CD4-positive, CD25-positive, alpha-beta regulatory T cell (primary cell): ENCODE measurements around the gene EPX. TPM values are rescaled to one million over a fixed set of nuclear protein-coding genes. Genes with fewer than 3 reads are reported as not detected.
"Not testable (repeated sequence)": the region's sequence is repeated elsewhere in the genome, so short reads cannot be mapped to it uniquely, and the experiment has no call there.

Experiments used
- ATAC-seq, 2 donors: fragments of 150-1000 bp; cut with Tn5 transposase; one replicate each; pipeline ENCODE4 v1.10.0; 2021; ENCODE audit warnings: low read depth in 2 of 2, moderate number of reproducible peaks in 2 of 2, moderate library complexity in 1 of 2
- DNase-seq, 3 donors: peaks; one replicate each; pipeline versions ENCODE4 v3.0.0 to v3.0.0-alpha.2; 2012 to 2022; ENCODE audit warnings: mixed read lengths in 1 of 3
- H3K27ac ChIP-seq: one replicate; pipeline ENCODE4 v1.7.0; 2013; ENCODE audit warnings: mild to moderate bottlenecking, low read length; ENCODE audit not compliant: insufficient read depth, poor library complexity, severe bottlenecking
- H3K27me3 ChIP-seq: one replicate; pipeline ENCODE4 v1.7.0; 2013; ENCODE audit warnings: low read length; ENCODE audit not compliant: control insufficient read depth, insufficient read depth
- H3K36me3 ChIP-seq: one replicate; pipeline ENCODE4 v1.7.0; 2013; ENCODE audit warnings: mild to moderate bottlenecking, low read length, moderate library complexity; ENCODE audit not compliant: control insufficient read depth, insufficient read depth
- H3K4me1 ChIP-seq: 2 replicates; pipeline ENCODE4 v1.7.0; 2013; ENCODE audit warnings: mild to moderate bottlenecking, low read length; ENCODE audit not compliant: insufficient read depth, control insufficient read depth, poor library complexity, severe bottlenecking
- H3K4me3 ChIP-seq: one replicate; pipeline ENCODE4 v1.7.0; 2013; ENCODE audit warnings: low read depth, mild to moderate bottlenecking, low read length, moderate library complexity
- H3K9me3 ChIP-seq, 2 experiments: 1 replicate in 1 of 2; 2 replicates in 1 of 2; pipeline ENCODE4 v1.7.0; 2013; ENCODE audit warnings: low read length in 2 of 2, mild to moderate bottlenecking in 1 of 2, moderate library complexity in 1 of 2; ENCODE audit not compliant: control insufficient read depth in 2 of 2
- H3K27ac Mint-ChIP-seq, 3 donors: one replicate each; pipeline ENCODE4 v1.8.0; 2020 to 2022; ENCODE audit warnings: mild to moderate bottlenecking in 3 of 3, mixed read lengths in 3 of 3, moderate library complexity in 2 of 3
- H3K27me3 Mint-ChIP-seq: one replicate; pipeline ENCODE4 v1.8.0; 2022; ENCODE audit warnings: mild to moderate bottlenecking, mixed read lengths
- H3K36me3 Mint-ChIP-seq: one replicate; pipeline ENCODE4 v1.8.0; 2020; ENCODE audit warnings: mixed read lengths
- H3K4me1 Mint-ChIP-seq, 4 donors: one replicate each; pipeline ENCODE4 v1.8.0; 2020 to 2022; ENCODE audit warnings: mixed read lengths in 4 of 4, mild to moderate bottlenecking in 1 of 4
- H3K4me3 Mint-ChIP-seq, 4 donors: one replicate each; pipeline ENCODE4 v1.8.0; 2020 to 2022; ENCODE audit warnings: mild to moderate bottlenecking in 4 of 4, mixed read lengths in 4 of 4, moderate library complexity in 3 of 4
- H3K9me3 Mint-ChIP-seq, 7 donors: one replicate each; pipeline ENCODE4 v1.8.0; 2020 to 2022; ENCODE audit warnings: mixed read lengths in 7 of 7, mild to moderate bottlenecking in 3 of 7, moderate library complexity in 2 of 7
- polyA plus RNA-seq, 4 donors: library from polyadenylated mRNA; unstranded; fragments of 300-500 nt; fragmentation: Illumina TruSeq; gene quantifications; one replicate each; pipeline ENCODE4 v1.2.3, GENCODE V29; 2021
- total RNA-seq: library from RNA; stranded (reverse); gene quantifications from one replicate; pipeline ENCODE4 v1.2.3, GENCODE V29; 2022

The EPX gene
- total RNA-seq (not detected), polyA plus RNA-seq (not detected)

GRCh38 chr17:58192612-58193011 is at the start of gene EPX:
Gene EPX (plus strand): TSS chr17:58192726. CDS start chr17:58192847, 121 bp downstream.
- no peaks in the 10 kb centered on the region for H3K9me3 Mint-ChIP-seq
- peaks cover 15% of the 10 kb centered on the region for H3K27me3 Mint-ChIP-seq
- H3K27ac ChIP-seq: no peak within 1 kb of the TSS
- ATAC-seq (no peak), DNase-seq (no peak)
- no peaks in the 10 kb centered on the region for H3K9me3 ChIP-seq
- no peaks in the 10 kb centered on the region for H3K36me3 Mint-ChIP-seq
- peaks cover 0 to 5% (median 2%) of the 10 kb centered on the region in 4 donors for H3K4me1 Mint-ChIP-seq
- H3K27ac Mint-ChIP-seq: no peak within 1 kb of the TSS
- H3K4me1 ChIP-seq: no peaks in the 10 kb centered on the region
- no peak within 1 kb of the TSS for H3K4me3 ChIP-seq
- no peaks in the 10 kb centered on the region for H3K36me3 ChIP-seq
- H3K4me3 Mint-ChIP-seq: no peak within 1 kb of the TSS
- H3K27me3 ChIP-seq: no peaks in the 10 kb centered on the region

DNA sequence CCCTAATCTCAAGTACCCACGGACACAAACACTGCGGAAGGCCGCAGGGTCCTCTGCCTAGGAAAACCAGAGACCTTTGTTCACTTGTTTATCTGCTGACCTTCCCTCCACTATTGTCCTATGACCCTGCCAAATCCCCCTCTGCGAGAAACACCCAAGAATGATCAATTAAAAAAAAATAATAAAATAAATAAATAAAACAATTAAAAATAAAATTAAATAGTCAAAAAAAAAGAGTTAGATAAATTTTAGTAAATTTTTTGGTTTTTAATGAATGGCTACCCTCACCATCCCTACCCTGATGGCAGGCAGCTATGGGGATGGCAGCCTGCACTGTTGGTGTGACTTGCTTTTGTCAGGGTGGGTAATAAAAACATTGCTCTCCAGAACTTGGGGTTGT is 49.2 kb upstream of the EPX start:
- H3K4me3 Mint-ChIP-seq: not testable (repeated sequence)
- H3K27me3 Mint-ChIP-seq: peaks cover 64% of the 10 kb centered on the region

GRCh38 chr17:58144801-58145200 is 47.7 kb upstream of the EPX start:
- Mint-ChIP-seq H3K36me3 (peaks cover 14% of the 10 kb centered on the region), H3K9me3 (peaks cover 0 to 36% (median 14%) of the 10 kb centered on the region in 7 donors), H3K4me3 (no peak overlapping the region), H3K4me1 (peaks cover 13 to 19% (median 17%) of the 10 kb centered on the region in 4 donors), H3K27ac (no peak overlapping the region), H3K27me3 (peaks cover 64% of the 10 kb centered on the region)
- no peaks in the 10 kb centered on the region for H3K36me3 ChIP-seq
- peaks cover 12% of the 10 kb centered on the region for H3K27me3 ChIP-seq
- H3K4me3 ChIP-seq: no peak overlapping the region
- ATAC-seq (no peak), DNase-seq (no peak)
- no peaks in the 10 kb centered on the region for H3K4me1 ChIP-seq
- peaks cover 33 to 38% of the 10 kb centered on the region in 2 experiments for H3K9me3 ChIP-seq
- H3K27ac ChIP-seq: no peak overlapping the region

More for the DNA sequence above, 49.2 kb upstream of the EPX start:
- not testable (repeated sequence) for H3K27ac Mint-ChIP-seq, H3K27ac ChIP-seq, H3K4me1 ChIP-seq, H3K36me3 ChIP-seq, DNase-seq, ATAC-seq, H3K4me3 ChIP-seq
- H3K9me3 Mint-ChIP-seq: peaks cover 0 to 36% (median 14%) of the 10 kb centered on the region in 7 donors
- H3K4me1 Mint-ChIP-seq: peaks cover 8 to 19% (median 12%) of the 10 kb centered on the region in 4 donors
- peaks cover 12% of the 10 kb centered on the region for H3K27me3 ChIP-seq
- H3K9me3 ChIP-seq: peaks cover 33 to 38% of the 10 kb centered on the region in 2 experiments
- H3K36me3 Mint-ChIP-seq: peaks cover 14% of the 10 kb centered on the region

GRCh38 chr17:58147930-58148434 is 44.5 kb upstream of the EPX start, which contains the start of gene OR4D1:
Gene OR4D1 (plus strand): TSS chr17:58148384. CDS start chr17:58155154, 6,770 bp downstream.
- peaks cover 14% of the 10 kb centered on the region for H3K36me3 Mint-ChIP-seq
- H3K27ac ChIP-seq: no peak within 1 kb of the TSS
- H3K9me3 ChIP-seq: peaks cover 33 to 38% of the 10 kb centered on the region in 2 experiments
- peak within 1 kb of the TSS in 1 of 4 donors; percentile 55 for H3K4me3 Mint-ChIP-seq
- peaks cover 15 to 42% (median 27%) of the 10 kb centered on the region in 4 donors for H3K4me1 Mint-ChIP-seq
- no peak for DNase-seq
- no peak for ATAC-seq
- H3K27me3 Mint-ChIP-seq: peaks cover 68% of the 10 kb centered on the region
- peaks cover 0 to 34% (median 12%) of the 10 kb centered on the region in 7 donors for H3K9me3 Mint-ChIP-seq
- peaks cover 13% of the 10 kb centered on the region for H3K27me3 ChIP-seq
- H3K36me3 ChIP-seq: no peaks in the 10 kb centered on the region
- H3K4me3 ChIP-seq: no peak within 1 kb of the TSS
- peaks cover 13% of the 10 kb centered on the region for H3K4me1 ChIP-seq
- H3K27ac Mint-ChIP-seq: peak within 1 kb of the TSS in 1 of 3 donors; percentile 6

GRCh38 chr17:58148609-58149008 is 43.9 kb upstream of the EPX start:
- Histone ChIP-seq H3K36me3 (no peaks in the 10 kb centered on the region), H3K27me3 (peaks cover 13% of the 10 kb centered on the region), H3K4me1 (peaks cover 19% of the 10 kb centered on the region), H3K27ac (no peak overlapping the region), H3K4me3 (no peak overlapping the region), H3K9me3 (peaks cover 33 to 37% of the 10 kb centered on the region in 2 experiments)
- DNase-seq (no peak), ATAC-seq (no peak)
- H3K4me3 Mint-ChIP-seq: no peak overlapping the region
- H3K27ac Mint-ChIP-seq: peak overlapping the region in 1 of 3 donors; percentile 6
- H3K36me3 Mint-ChIP-seq: peaks cover 14% of the 10 kb centered on the region
- peaks cover 15 to 48% (median 33%) of the 10 kb centered on the region in 4 donors for H3K4me1 Mint-ChIP-seq
- H3K9me3 Mint-ChIP-seq: peaks cover 0 to 34% (median 12%) of the 10 kb centered on the region in 7 donors
- peaks cover 67% of the 10 kb centered on the region for H3K27me3 Mint-ChIP-seq

DNA sequence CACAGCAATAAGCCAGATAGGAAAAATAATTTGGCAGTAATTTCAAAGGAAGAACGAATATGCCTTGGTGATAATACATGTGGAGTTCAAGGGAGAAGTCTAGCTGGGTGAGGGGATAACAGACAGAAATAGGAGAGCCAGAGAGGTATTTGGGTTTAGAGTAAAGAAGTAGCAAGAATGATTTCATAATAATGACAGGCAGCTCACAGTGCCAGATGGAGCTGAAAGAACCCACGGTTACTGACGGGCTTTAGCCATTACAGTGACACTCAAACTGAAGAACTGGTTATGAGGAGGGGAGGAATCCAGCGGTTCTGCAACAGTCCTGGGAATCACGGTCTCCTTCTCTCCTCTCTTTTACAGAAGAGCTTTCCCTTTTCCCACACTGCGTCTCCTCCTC is 42.1 kb upstream of the EPX start:
- H3K27me3 Mint-ChIP-seq: peaks cover 53% of the 10 kb centered on the region
- peak overlapping the region in 1 of 3 donors; percentile 79 for H3K27ac Mint-ChIP-seq
- peaks cover 27 to 64% (median 42%) of the 10 kb centered on the region in 4 donors for H3K4me1 Mint-ChIP-seq
- DNase-seq (no peak), ATAC-seq (no peak)
- Histone ChIP-seq H3K36me3 (no peaks in the 10 kb centered on the region), H3K27me3 (peaks cover 11% of the 10 kb centered on the region), H3K27ac (no peak overlapping the region), H3K9me3 (peaks cover 16 to 19% of the 10 kb centered on the region in 2 experiments), H3K4me1 (peaks cover 23% of the 10 kb centered on the region), H3K4me3 (no peak overlapping the region)
- peaks cover 9% of the 10 kb centered on the region for H3K36me3 Mint-ChIP-seq
- peaks cover 3 to 22% (median 9%) of the 10 kb centered on the region in 7 donors for H3K9me3 Mint-ChIP-seq
- H3K4me3 Mint-ChIP-seq: peak overlapping the region in 1 of 4 donors; percentile 11

DNA sequence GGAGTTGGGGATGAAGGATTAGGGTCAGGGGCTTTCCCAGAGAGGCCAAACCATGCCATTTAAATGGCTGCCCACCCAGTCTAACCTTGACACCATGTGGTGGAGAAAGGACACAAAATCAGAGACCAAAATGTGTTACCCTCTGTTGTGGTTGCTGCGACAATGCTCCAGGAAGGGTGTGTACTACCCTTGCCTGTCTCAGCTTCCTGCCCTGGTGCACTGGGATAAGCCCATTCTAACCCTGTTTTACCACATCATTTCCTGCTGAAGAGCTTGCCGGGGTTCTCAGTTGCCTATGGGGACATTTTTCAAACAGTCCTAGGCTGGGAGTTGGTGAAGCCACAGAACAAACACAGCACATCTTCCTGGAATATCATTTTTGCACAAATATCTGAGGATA is 39.5 kb upstream of the EPX start:
- peak overlapping the region; percentile 77 for H3K4me3 ChIP-seq
- Mint-ChIP-seq H3K9me3 (peaks cover 0 to 9% (median 1%) of the 10 kb centered on the region in 7 donors), H3K4me3 (peak overlapping the region; percentile 71 to 84 (median 80)), H3K4me1 (peaks cover 26 to 80% (median 44%) of the 10 kb centered on the region in 4 donors), H3K36me3 (no peaks in the 10 kb centered on the region), H3K27ac (peak overlapping the region; percentile 86 to 95 (median 94)), H3K27me3 (peaks cover 47% of the 10 kb centered on the region)
- H3K36me3 ChIP-seq: no peaks in the 10 kb centered on the region
- H3K9me3 ChIP-seq: no peaks in the 10 kb centered on the region
- H3K27me3 ChIP-seq: peaks cover 7% of the 10 kb centered on the region
- H3K27ac ChIP-seq: peak overlapping the region; percentile 66
- H3K4me1 ChIP-seq: peaks cover 42% of the 10 kb centered on the region
- ATAC-seq: peak; percentile 78 to 80
- peak; percentile 8 to 89 (median 68) for DNase-seq
